Neural crest cell (in vitro differentiated cells): ENCODE results near the gene JARID2. TPM values are rescaled to one million over a fixed set of nuclear protein-coding genes. Genes with fewer than 3 reads are reported as not detected.

Experiments used
- DNase-seq: peaks from one replicate; pipeline ENCODE4 v3.0.0; 2021; ENCODE audit warnings: low read depth, mixed read lengths, low spot score
- H3K27ac Mint-ChIP-seq: one replicate; pipeline ENCODE4 v1.8.0; 2021; ENCODE audit warnings: mild to moderate bottlenecking, mixed read lengths; ENCODE audit not compliant: unreplicated experiment
- H3K27me3 Mint-ChIP-seq: 2 replicates; pipeline ENCODE4 v1.8.0; 2021; ENCODE audit warnings: low read depth, mild to moderate bottlenecking, mixed read lengths
- H3K36me3 Mint-ChIP-seq: 2 replicates; pipeline ENCODE4 v1.8.0; 2021; ENCODE audit warnings: low read depth, mild to moderate bottlenecking, mixed read lengths
- H3K4me1 Mint-ChIP-seq: 2 replicates; pipeline ENCODE4 v1.8.0; 2021; ENCODE audit warnings: mixed read lengths
- H3K4me3 Mint-ChIP-seq: one replicate; pipeline ENCODE4 v1.8.0; 2021; ENCODE audit warnings: mild to moderate bottlenecking, mixed read lengths
- H3K9me3 Mint-ChIP-seq: 2 replicates; pipeline ENCODE4 v1.8.0; 2021; ENCODE audit warnings: mixed read lengths
- total RNA-seq: library from RNA; stranded (reverse); gene quantifications from 2 replicates; pipeline ENCODE4 v1.2.1, GENCODE V29; 2021
- TF ChIP-seq, protein P1 (sequence below): fragments of 200-600 bp; sonication (generic); conservative IDR thresholded peaks from 2 replicates; pipeline ENCODE4 v1.5.0; 2021; ENCODE audit warnings: antibody characterized with exemption, mild to moderate bottlenecking

The JARID2 gene
- total RNA-seq, 1 donor from 2014 or later, result 33.9 TPM

DNA sequence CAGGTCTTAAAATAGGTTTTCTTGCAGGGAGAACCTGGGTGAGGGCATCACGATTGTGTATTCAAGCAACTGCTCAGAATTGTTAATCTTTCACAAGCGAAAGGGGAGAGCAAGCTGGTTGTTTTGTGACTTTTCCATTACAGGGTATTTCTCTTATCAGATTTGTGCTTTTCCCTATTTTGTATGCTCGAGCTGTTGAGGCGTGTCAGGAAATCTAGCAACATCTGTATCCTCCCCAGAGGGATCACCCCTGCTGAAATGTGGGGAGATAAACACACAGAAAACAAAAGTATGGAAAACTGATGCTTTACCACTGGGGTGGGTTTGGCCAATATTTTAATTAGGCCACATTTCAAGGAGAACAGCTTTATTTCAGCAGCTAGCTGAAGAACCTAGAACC lies 230.0 kb downstream of the JARID2 start:
- no peaks in the 10 kb centered on the region for H3K27me3 Mint-ChIP-seq
- DNase-seq, result no peak
- no peak overlapping the region for H3K27ac Mint-ChIP-seq
- no peaks in the 10 kb centered on the region for H3K36me3 Mint-ChIP-seq
- no peak overlapping the region for H3K4me3 Mint-ChIP-seq
- TF ChIP-seq, protein P1, sequence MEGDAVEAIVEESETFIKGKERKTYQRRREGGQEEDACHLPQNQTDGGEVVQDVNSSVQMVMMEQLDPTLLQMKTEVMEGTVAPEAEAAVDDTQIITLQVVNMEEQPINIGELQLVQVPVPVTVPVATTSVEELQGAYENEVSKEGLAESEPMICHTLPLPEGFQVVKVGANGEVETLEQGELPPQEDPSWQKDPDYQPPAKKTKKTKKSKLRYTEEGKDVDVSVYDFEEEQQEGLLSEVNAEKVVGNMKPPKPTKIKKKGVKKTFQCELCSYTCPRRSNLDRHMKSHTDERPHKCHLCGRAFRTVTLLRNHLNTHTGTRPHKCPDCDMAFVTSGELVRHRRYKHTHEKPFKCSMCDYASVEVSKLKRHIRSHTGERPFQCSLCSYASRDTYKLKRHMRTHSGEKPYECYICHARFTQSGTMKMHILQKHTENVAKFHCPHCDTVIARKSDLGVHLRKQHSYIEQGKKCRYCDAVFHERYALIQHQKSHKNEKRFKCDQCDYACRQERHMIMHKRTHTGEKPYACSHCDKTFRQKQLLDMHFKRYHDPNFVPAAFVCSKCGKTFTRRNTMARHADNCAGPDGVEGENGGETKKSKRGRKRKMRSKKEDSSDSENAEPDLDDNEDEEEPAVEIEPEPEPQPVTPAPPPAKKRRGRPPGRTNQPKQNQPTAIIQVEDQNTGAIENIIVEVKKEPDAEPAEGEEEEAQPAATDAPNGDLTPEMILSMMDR, result no peak
- H3K9me3 Mint-ChIP-seq, result no peaks in the 10 kb centered on the region
- peaks cover 11% of the 10 kb centered on the region for H3K4me1 Mint-ChIP-seq

DNA sequence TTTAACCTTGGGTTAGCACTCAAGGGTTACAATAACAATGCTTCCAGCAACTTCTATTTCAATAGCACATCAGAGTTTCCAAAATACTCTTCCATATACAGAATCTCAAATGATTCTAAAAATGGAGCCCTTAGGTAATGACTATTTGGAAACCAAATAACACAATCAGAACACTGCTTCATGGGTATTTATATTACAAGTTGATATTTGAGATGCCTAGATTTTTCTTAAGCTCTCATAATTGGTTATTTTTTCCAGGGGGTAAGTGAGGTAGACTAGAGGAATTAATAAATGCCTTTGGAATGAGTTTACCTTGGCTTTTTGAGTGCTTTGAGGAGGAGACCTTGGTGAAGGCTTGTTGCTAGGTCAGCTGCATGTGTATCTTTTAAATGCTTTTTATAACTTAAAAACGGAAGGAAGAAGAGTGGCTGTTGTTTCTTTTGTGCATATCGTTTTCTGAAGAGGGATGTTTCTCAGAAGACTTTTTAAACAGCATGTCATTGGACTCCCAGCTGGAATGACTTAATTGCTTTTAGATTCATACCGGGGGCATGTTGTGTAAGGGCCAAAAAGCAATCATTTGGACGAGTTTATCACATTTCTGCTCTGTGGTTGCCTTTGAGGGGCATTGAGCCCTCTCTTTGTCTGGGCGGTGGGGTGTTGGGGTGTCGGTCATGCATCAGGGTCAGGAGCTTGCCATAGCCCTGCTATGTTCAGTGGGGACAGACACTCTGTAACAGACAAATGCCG lies 230.9 kb downstream of the JARID2 start:
- TF ChIP-seq, protein P1, result no peak
- H3K4me1 Mint-ChIP-seq, result peaks cover 21% of the 10 kb centered on the region
- H3K36me3 Mint-ChIP-seq, result no peaks in the 10 kb centered on the region
- no peak for DNase-seq
- H3K9me3 Mint-ChIP-seq, result no peaks in the 10 kb centered on the region
- no peaks in the 10 kb centered on the region for H3K27me3 Mint-ChIP-seq
- no peak overlapping the region for H3K4me3 Mint-ChIP-seq
- H3K27ac Mint-ChIP-seq, result no peak overlapping the region

DNA sequence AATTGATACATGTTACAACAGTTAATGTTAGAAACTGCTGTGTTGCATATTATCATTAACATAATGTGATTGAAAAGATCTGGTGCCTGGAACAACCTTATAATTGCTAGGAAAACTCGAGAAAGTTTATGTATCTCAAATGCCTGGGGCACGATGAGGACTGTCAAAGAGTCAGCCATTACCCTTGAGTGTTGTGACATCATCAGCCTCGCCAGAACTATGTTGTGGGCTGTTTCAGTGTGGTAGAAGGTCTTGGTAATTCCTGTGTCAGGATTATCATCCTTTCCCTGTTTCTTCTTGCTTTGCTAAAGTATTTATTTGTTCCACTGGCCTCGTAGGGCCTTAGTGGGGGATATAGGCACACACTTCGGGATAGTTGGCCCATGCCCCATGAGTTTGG lies 231.9 kb downstream of the JARID2 start:
- Mint-ChIP-seq H3K27ac (no peak overlapping the region), H3K9me3 (no peaks in the 10 kb centered on the region), H3K4me1 (peaks cover 23% of the 10 kb centered on the region), H3K36me3 (no peaks in the 10 kb centered on the region), H3K27me3 (no peaks in the 10 kb centered on the region), H3K4me3 (no peak overlapping the region)
- no peak for DNase-seq
- TF ChIP-seq, protein P1, result no peak

DNA sequence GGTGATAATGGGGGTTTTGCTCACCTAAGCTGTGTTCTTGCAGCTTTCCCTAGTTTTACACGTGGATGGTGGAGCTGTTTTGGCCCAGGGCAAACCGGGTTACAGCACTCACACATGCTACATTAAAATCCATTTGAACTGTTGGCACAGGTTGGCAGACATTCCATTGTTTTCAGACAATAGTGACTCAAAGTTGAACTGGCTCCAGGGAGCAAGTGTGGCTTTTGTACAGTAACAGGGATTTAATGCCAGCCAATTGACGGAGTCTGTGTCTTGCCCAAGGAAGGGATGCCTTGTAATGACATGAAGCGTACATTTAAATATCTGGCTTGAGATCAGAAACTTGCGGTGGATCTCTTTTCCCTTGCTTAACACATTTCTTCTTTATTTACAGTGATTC lies 233.9 kb downstream of the JARID2 start:
- no peak for DNase-seq
- H3K4me1 Mint-ChIP-seq, result peaks cover 23% of the 10 kb centered on the region
- TF ChIP-seq, protein P1, result no peak
- no peaks in the 10 kb centered on the region for H3K36me3 Mint-ChIP-seq
- H3K27ac Mint-ChIP-seq, result no peak overlapping the region
- H3K9me3 Mint-ChIP-seq, result no peaks in the 10 kb centered on the region
- no peaks in the 10 kb centered on the region for H3K27me3 Mint-ChIP-seq
- H3K4me3 Mint-ChIP-seq, result no peak overlapping the region

DNA sequence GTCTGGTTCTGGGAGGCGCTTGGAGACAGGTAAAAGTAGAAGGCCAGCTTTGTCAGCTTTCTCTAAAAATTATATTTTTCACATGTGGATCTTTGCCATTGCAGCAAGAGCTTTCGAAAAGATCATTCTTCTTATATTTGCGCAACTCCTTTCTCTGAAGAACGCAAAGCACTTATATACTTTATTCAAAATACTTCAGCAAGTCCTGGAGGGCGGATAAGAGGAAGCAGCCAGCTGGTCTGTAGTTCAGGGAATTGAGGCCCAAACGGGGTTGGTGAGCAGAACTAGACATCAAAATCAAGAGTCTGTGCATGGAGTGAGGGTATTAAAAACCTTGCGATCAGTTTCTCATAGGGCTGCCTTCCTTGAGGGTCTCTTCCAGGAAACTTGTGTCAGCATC lies 234.7 kb downstream of the JARID2 start:
- DNase-seq, result no peak
- H3K27ac Mint-ChIP-seq, result no peak overlapping the region
- H3K4me1 Mint-ChIP-seq, result peaks cover 23% of the 10 kb centered on the region
- H3K27me3 Mint-ChIP-seq, result no peaks in the 10 kb centered on the region
- TF ChIP-seq, protein P1, result no peak
- no peaks in the 10 kb centered on the region for H3K36me3 Mint-ChIP-seq
- H3K4me3 Mint-ChIP-seq, result no peak overlapping the region
- H3K9me3 Mint-ChIP-seq, result no peaks in the 10 kb centered on the region
